ENCODE measurements around the gene TSEN34. TPM values are rescaled to one million over a fixed set of nuclear protein-coding genes. Genes with fewer than 3 reads are reported as not detected.

TSEN34 gene
- total and polyA plus RNA-seq, 2 experiments from 2014 or later: 36.6 to 53.4 TPM

DNA sequence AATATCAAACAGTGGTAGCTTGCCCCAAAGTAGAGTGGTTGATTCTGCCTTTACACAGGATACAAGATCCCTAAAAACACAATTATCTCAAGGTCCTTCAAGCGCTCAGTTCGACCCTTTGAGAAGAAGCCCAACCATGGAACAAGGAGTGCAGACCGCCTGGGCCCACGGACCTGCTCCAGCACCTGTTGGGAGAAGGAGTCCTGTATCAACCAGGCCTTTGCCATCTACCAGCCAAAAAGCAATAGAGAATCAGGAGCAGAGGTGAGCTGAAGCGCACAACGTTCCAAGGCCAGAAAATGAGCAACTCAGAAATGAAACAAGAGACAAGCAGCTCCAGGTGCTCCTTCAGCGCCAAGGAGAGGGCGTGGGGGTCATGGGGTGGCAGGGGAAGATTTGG is 38.0 kb downstream of the TSEN34 start:
- Histone ChIP-seq H3K79me2 (replicated peaks; ENCODE audit: insufficient read depth) (no peaks in the 10 kb centered on the region), H3K9me2 (ENCODE audit: insufficient read depth) (0 out of 2 replicates have a peak, but pooled peaks cover 3% of the 10 kb centered on the region), H3K4me2 (no peak overlapping the region), H3K4me3 (no peak overlapping the region), H3K27me3 (ENCODE audit: insufficient read depth) (peaks cover 16% of the 10 kb centered on the region), H3K36me3 (ENCODE audit: insufficient read depth) (no peaks in the 10 kb centered on the region), H3K4me1 (ENCODE audit: insufficient read depth) (no peaks in the 10 kb centered on the region), H2AFZ (no peak overlapping the region), H4K20me1 (replicated peaks; ENCODE audit: insufficient read depth) (no peaks in the 10 kb centered on the region), H3F3A (replicated peaks; ENCODE audit: low read depth) (no peaks in the 10 kb centered on the region), H3K27ac (ENCODE audit: low read depth) (no peak overlapping the region)
- Mint-ChIP-seq H3K4me1 (no peaks in the 10 kb centered on the region; the same call in 2 of the 3 replicates), H3K27me3 (ENCODE audit: insufficient read depth, low read depth, poor library complexity) (peaks cover 13% of the 10 kb centered on the region), H3K36me3 (ENCODE audit: low read depth) (no peaks in the 10 kb centered on the region), H3K4me3 (no peak overlapping the region), H3K27ac (no peak overlapping the region), H3K9me3 (peaks cover 7% of the 10 kb centered on the region; the same call in 2 of the 3 replicates)
- ATAC-seq (no peak), DNase-seq (ENCODE audit: low spot score) (no peak)
- TF ChIP-seq JUNB (IDR thresholded peaks at IDR 0.05; ENCODE audit: unreplicated experiment) (no peak), EZH2 (IDR thresholded peaks at IDR 0.05; ENCODE audit: low read depth, unreplicated experiment) (no peak), CREB1 (CRISPR knock-in tag; IDR thresholded peaks at IDR 0.05; ENCODE audit: low read depth) (no peak), NANOG (IDR thresholded peaks at IDR 0.05; ENCODE audit: borderline replicate concordance) (no peak), POLR2AphosphoS5 (IDR thresholded peaks at IDR 0.05; ENCODE audit: low read depth) (no peak)
- TF ChIP-seq, protein P1, sequence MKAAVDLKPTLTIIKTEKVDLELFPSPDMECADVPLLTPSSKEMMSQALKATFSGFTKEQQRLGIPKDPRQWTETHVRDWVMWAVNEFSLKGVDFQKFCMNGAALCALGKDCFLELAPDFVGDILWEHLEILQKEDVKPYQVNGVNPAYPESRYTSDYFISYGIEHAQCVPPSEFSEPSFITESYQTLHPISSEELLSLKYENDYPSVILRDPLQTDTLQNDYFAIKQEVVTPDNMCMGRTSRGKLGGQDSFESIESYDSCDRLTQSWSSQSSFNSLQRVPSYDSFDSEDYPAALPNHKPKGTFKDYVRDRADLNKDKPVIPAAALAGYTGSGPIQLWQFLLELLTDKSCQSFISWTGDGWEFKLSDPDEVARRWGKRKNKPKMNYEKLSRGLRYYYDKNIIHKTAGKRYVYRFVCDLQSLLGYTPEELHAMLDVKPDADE (IDR thresholded peaks at IDR 0.05): no peak

DNA sequence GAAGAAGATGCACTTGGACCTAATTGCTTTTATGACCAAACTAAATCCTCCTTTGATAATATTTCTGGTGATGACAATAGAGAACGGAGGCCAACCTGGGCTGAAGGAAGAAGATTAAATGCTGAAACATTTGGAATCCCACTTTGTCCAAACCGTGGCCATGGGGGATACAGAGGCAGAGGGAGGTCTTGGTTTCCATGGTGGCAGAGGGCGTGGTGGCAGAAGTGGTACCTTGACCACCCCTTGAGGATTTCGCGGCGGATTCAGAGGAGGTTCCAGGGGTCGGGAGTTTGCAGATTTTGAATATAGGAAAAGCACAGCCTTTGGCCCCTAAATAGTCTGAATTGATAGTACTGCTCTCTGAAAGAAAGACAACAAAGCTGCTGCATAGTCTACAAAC is 38.9 kb downstream of the TSEN34 start:
- no peak overlapping the region for H3K27ac ChIP-seq (ENCODE audit: low read depth)
- Mint-ChIP-seq H3K9me3 (peaks cover 12% of the 10 kb centered on the region; the same call in 2 of the 3 replicates), H3K36me3 (ENCODE audit: low read depth) (no peaks in the 10 kb centered on the region), H3K27ac (no peak overlapping the region), H3K4me1 (no peaks in the 10 kb centered on the region; the same call in 2 of the 3 replicates), H3K27me3 (ENCODE audit: insufficient read depth, low read depth, poor library complexity) (peaks cover 14% of the 10 kb centered on the region), H3K4me3 (no peak overlapping the region)
- no peak overlapping the region for H2AFZ ChIP-seq
- no peaks in the 10 kb centered on the region for H4K20me1 ChIP-seq (replicated peaks; ENCODE audit: insufficient read depth)
- no peaks in the 10 kb centered on the region for H3K4me1 ChIP-seq (ENCODE audit: insufficient read depth)
- no peaks in the 10 kb centered on the region for H3K79me2 ChIP-seq (replicated peaks; ENCODE audit: insufficient read depth)
- TF ChIP-seq NANOG (IDR thresholded peaks at IDR 0.05; ENCODE audit: borderline replicate concordance): no peak
- no peak for TF ChIP-seq ZNF114 (CRISPR knock-in tag; IDR thresholded peaks at IDR 0.05)
- TF ChIP-seq, protein P2, sequence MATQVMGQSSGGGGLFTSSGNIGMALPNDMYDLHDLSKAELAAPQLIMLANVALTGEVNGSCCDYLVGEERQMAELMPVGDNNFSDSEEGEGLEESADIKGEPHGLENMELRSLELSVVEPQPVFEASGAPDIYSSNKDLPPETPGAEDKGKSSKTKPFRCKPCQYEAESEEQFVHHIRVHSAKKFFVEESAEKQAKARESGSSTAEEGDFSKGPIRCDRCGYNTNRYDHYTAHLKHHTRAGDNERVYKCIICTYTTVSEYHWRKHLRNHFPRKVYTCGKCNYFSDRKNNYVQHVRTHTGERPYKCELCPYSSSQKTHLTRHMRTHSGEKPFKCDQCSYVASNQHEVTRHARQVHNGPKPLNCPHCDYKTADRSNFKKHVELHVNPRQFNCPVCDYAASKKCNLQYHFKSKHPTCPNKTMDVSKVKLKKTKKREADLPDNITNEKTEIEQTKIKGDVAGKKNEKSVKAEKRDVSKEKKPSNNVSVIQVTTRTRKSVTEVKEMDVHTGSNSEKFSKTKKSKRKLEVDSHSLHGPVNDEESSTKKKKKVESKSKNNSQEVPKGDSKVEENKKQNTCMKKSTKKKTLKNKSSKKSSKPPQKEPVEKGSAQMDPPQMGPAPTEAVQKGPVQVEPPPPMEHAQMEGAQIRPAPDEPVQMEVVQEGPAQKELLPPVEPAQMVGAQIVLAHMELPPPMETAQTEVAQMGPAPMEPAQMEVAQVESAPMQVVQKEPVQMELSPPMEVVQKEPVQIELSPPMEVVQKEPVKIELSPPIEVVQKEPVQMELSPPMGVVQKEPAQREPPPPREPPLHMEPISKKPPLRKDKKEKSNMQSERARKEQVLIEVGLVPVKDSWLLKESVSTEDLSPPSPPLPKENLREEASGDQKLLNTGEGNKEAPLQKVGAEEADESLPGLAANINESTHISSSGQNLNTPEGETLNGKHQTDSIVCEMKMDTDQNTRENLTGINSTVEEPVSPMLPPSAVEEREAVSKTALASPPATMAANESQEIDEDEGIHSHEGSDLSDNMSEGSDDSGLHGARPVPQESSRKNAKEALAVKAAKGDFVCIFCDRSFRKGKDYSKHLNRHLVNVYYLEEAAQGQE (IDR thresholded peaks at IDR 0.05; ENCODE audit: unreplicated experiment): no peak
- TF ChIP-seq, protein P3, sequence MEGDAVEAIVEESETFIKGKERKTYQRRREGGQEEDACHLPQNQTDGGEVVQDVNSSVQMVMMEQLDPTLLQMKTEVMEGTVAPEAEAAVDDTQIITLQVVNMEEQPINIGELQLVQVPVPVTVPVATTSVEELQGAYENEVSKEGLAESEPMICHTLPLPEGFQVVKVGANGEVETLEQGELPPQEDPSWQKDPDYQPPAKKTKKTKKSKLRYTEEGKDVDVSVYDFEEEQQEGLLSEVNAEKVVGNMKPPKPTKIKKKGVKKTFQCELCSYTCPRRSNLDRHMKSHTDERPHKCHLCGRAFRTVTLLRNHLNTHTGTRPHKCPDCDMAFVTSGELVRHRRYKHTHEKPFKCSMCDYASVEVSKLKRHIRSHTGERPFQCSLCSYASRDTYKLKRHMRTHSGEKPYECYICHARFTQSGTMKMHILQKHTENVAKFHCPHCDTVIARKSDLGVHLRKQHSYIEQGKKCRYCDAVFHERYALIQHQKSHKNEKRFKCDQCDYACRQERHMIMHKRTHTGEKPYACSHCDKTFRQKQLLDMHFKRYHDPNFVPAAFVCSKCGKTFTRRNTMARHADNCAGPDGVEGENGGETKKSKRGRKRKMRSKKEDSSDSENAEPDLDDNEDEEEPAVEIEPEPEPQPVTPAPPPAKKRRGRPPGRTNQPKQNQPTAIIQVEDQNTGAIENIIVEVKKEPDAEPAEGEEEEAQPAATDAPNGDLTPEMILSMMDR (conservative IDR thresholded peaks at IDR 0.05; ENCODE audit: low read depth in 2 of 2): no peak
- H3K4me3 ChIP-seq: no peak overlapping the region
- H3K27me3 ChIP-seq (ENCODE audit: insufficient read depth): peaks cover 20% of the 10 kb centered on the region
- ATAC-seq: no peak
- no peak for DNase-seq (ENCODE audit: low spot score)
- no peaks in the 10 kb centered on the region for H3K36me3 ChIP-seq (ENCODE audit: insufficient read depth)
- H3K9me2 ChIP-seq (ENCODE audit: insufficient read depth): 0 out of 2 replicates have a peak, but pooled peaks cover 3% of the 10 kb centered on the region
- no peaks in the 10 kb centered on the region for H3F3A ChIP-seq (replicated peaks; ENCODE audit: low read depth)
- no peak overlapping the region for H3K4me2 ChIP-seq

Measured in GM23338 (cell line).